Osteocyte (in vitro differentiated cells): ENCODE data around the gene ACSM4. TPM values are rescaled to one million over a fixed set of nuclear protein-coding genes. Genes with fewer than 3 reads are reported as not detected.
"Not testable (repeated sequence)": the region's sequence is repeated elsewhere in the genome, so short reads cannot be mapped to it uniquely, and the experiment has no call there.

Experiments used
- DNase-seq: peaks from one replicate; pipeline ENCODE4 v3.0.0; 2021; ENCODE audit warnings: mixed read lengths; ENCODE audit not compliant: unreplicated experiment; ENCODE audit errors: extremely low spot score
- H3K27ac Mint-ChIP-seq: one replicate; pipeline ENCODE4 v1.8.0; 2021; ENCODE audit warnings: mild to moderate bottlenecking, mixed read lengths; ENCODE audit not compliant: unreplicated experiment
- H3K27me3 Mint-ChIP-seq: one replicate; pipeline ENCODE4 v1.8.0; 2021; ENCODE audit warnings: mixed read lengths; ENCODE audit not compliant: unreplicated experiment
- H3K36me3 Mint-ChIP-seq: one replicate; pipeline ENCODE4 v1.8.0; 2021; ENCODE audit warnings: mixed read lengths; ENCODE audit not compliant: unreplicated experiment
- H3K4me1 Mint-ChIP-seq: one replicate; pipeline ENCODE4 v1.8.0; 2021; ENCODE audit warnings: mixed read lengths; ENCODE audit not compliant: unreplicated experiment
- H3K4me3 Mint-ChIP-seq: one replicate; pipeline ENCODE4 v1.8.0; 2021; ENCODE audit warnings: mild to moderate bottlenecking, moderate library complexity, mixed read lengths; ENCODE audit not compliant: unreplicated experiment
- H3K9me3 Mint-ChIP-seq: one replicate; pipeline ENCODE4 v1.8.0; 2021; ENCODE audit warnings: mixed read lengths; ENCODE audit not compliant: unreplicated experiment
- total RNA-seq: library from RNA; stranded (reverse); gene quantifications from 2 replicates; pipeline ENCODE4 v1.2.1, GENCODE V29; 2021
- TF ChIP-seq, protein P1 (sequence below): fragments of 200-600 bp; sonication (generic); IDR thresholded peaks from 2 replicates; pipeline ENCODE4 v1.5.0; 2021; ENCODE audit warnings: antibody characterized with exemption, mild to moderate bottlenecking, moderate library complexity

Gene ACSM4
- total RNA-seq, 1 donor from 2014 or later, result not detected

DNA sequence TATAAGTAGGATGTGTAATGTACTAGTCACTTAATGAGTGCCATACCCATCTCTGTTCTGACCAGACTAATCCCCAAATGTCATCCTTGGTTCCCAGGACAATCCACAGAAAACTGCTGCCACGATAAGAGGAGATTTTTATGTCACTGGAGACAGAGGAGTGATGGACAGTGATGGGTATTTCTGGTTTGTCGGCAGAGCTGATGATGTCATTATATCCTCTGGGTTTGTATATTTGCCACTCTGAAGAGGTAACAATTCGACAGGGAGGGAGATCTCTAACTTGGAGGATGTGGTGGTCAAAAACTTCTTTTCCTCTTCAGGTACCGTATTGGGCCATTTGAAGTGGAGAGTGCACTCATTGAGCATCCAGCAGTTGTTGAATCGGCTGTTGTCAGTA is 20.3 kb downstream of the ACSM4 start:
- Mint-ChIP-seq H3K27ac (no peak overlapping the region), H3K27me3 (peaks cover 3% of the 10 kb centered on the region), H3K36me3 (no peaks in the 10 kb centered on the region)

GRCh38 chr12:7327918-7328317 is 24.0 kb downstream of the ACSM4 start:
- H3K36me3 Mint-ChIP-seq, result no peaks in the 10 kb centered on the region
- H3K4me1 Mint-ChIP-seq, result no peaks in the 10 kb centered on the region
- peaks cover 3% of the 10 kb centered on the region for H3K27me3 Mint-ChIP-seq
- no peak for DNase-seq
- H3K4me3 Mint-ChIP-seq, result no peak overlapping the region
- TF ChIP-seq, protein P1, sequence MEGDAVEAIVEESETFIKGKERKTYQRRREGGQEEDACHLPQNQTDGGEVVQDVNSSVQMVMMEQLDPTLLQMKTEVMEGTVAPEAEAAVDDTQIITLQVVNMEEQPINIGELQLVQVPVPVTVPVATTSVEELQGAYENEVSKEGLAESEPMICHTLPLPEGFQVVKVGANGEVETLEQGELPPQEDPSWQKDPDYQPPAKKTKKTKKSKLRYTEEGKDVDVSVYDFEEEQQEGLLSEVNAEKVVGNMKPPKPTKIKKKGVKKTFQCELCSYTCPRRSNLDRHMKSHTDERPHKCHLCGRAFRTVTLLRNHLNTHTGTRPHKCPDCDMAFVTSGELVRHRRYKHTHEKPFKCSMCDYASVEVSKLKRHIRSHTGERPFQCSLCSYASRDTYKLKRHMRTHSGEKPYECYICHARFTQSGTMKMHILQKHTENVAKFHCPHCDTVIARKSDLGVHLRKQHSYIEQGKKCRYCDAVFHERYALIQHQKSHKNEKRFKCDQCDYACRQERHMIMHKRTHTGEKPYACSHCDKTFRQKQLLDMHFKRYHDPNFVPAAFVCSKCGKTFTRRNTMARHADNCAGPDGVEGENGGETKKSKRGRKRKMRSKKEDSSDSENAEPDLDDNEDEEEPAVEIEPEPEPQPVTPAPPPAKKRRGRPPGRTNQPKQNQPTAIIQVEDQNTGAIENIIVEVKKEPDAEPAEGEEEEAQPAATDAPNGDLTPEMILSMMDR, result no peak
- H3K9me3 Mint-ChIP-seq, result peaks cover 6% of the 10 kb centered on the region
- H3K27ac Mint-ChIP-seq, result no peak overlapping the region

More for the DNA sequence above, 20.3 kb downstream of the ACSM4 start:
- TF ChIP-seq, protein P1, result no peak
- no peak overlapping the region for H3K4me3 Mint-ChIP-seq
- no peaks in the 10 kb centered on the region for H3K9me3 Mint-ChIP-seq
- DNase-seq, result no peak
- no peaks in the 10 kb centered on the region for H3K4me1 Mint-ChIP-seq

DNA sequence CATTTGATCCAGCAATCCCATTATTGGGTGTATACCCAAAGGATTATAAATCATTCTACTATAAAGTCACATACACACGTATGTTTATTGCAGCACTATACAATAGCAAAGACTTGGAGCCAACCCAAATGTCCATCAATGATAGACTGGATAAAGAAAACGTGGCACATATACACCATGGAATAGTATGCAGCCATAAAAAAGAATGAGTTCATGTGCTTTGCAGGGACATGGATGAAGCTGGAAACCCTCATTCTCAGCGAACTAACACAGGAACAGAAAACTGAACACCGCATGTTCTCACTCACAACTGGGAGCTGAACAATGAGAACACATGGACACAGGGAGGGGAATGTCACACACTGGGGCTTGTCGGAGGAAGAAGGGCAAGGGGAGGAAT is 33.9 kb downstream of the ACSM4 start:
- H3K9me3 Mint-ChIP-seq, H3K36me3 Mint-ChIP-seq, H3K27ac Mint-ChIP-seq, H3K4me3 Mint-ChIP-seq, DNase-seq, H3K27me3 Mint-ChIP-seq, H3K4me1 Mint-ChIP-seq: not testable (repeated sequence)

DNA sequence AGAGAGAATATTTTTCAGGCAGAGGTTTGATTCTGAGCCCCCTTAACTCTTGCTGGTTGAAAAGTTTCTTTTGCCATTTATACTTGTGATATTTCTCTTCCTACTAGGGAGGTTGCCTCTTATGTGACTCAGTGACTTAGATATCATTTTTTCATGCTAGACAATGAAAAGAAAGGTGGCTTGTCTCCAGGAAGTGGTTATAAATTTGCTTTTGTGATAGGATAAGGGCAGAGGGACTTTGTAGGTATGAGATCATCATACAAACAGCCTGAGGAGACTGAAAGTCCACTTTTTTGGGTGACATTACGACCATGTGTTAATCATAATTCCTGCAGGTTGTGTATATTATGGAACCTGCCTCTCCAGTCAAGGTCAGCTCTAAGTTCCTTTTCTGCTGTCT is 35.8 kb downstream of the ACSM4 start:
- H3K27ac Mint-ChIP-seq, result no peak overlapping the region
- TF ChIP-seq, protein P1, result no peak

DNA sequence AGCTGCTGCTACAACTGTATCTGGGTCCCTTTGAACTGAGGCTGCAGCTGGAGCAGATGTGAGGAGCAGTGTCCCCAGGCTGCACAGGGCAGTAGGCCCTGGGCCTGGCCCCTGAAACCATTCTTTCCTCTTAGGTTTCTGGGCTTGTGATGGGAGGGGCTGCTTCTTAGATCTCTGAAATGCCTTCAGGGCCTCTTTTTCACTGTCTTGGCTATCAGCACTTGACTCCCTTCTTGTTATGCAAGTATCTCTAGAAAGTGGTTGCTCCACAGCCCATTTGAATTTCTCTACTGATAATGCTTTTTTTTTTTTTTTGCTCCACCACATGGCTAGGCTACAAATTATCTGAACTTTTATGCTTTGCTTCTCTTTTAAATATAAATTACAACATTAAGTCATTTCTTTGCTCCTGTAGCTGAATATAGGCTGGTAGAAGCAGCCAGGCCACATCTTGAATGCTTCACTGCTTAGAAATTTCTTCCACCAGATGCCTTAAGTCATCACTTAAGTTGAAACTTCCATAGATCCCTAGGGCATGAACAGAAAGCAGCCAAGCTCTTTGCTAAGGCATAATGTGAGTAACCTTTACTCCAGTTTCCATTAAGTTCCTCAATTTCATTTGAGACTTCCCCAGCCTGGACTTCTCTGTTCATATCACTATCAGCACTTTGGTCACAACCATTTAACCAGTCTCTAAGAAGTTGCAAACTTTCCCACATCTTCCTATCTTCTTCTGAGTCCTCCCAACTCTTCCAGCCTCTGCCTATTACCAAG is 41.1 kb downstream of the ACSM4 start:
- Mint-ChIP-seq H3K27ac (no peak overlapping the region), H3K4me3 (no peak overlapping the region), H3K9me3 (peaks cover 19% of the 10 kb centered on the region), H3K36me3 (peaks cover 4% of the 10 kb centered on the region), H3K27me3 (no peaks in the 10 kb centered on the region), H3K4me1 (no peaks in the 10 kb centered on the region)
- DNase-seq, result no peak
- TF ChIP-seq, protein P1, result no peak

More for the DNA sequence above, 35.8 kb downstream of the ACSM4 start:
- Mint-ChIP-seq H3K27me3 (no peaks in the 10 kb centered on the region), H3K4me3 (no peak overlapping the region), H3K4me1 (no peaks in the 10 kb centered on the region), H3K36me3 (no peaks in the 10 kb centered on the region), H3K9me3 (peaks cover 9% of the 10 kb centered on the region)
- no peak for DNase-seq
